Common myeloid progenitor, CD34-positive (primary cell): ENCODE data around the gene TMEM170B.

Experiments used
- CTCF ChIA-PET: fragments of 350-600 bp; sonication (Branson Sonifier 250); formaldehyde crosslinking; loops from one replicate; lab custom pipeline; 2021; ENCODE audit warnings: antibody characterized with exemption; lab: Charles Lee
- POLR2A ChIA-PET: fragments of 350-600 bp; sonication (Branson Sonifier 250); formaldehyde crosslinking; loops from one replicate; lab custom pipeline; 2021; ENCODE audit warnings: antibody characterized with exemption; lab: Charles Lee
- DNase-seq, 3 donors: peaks; one replicate each; pipeline versions ENCODE4 v3.0.0 to v3.0.0-alpha.2; 2013
- H3K27ac ChIP-seq, 2 experiments: 1 replicate in 1 of 2; 2 replicates in 1 of 2; pipeline ENCODE4 v1.7.0; 2013; ENCODE audit warnings: inconsistent platforms in 2 of 2, low read length in 2 of 2, mild to moderate bottlenecking in 2 of 2, low read depth in 1 of 2, moderate library complexity in 1 of 2; ENCODE audit not compliant: severe bottlenecking in 2 of 2, insufficient read depth in 1 of 2, poor library complexity in 1 of 2
- H3K27me3 ChIP-seq, 5 experiments: replicated peaks in 2 of 5; 1 replicate in 3 of 5; 2 replicates in 2 of 5; pipeline versions ENCODE4 v1.6.1 to v1.7.0; 2013; ENCODE audit warnings: low read length in 4 of 5, mild to moderate bottlenecking in 2 of 5, moderate library complexity in 2 of 5, inconsistent platforms in 1 of 5; ENCODE audit not compliant: insufficient read depth in 5 of 5, control insufficient read depth in 4 of 5
- H3K36me3 ChIP-seq, 4 experiments: 1 replicate in 2 of 4; 2 replicates in 2 of 4; pipeline versions ENCODE4 v1.6.1 to v1.7.0; 2013; ENCODE audit warnings: low read length in 3 of 4, control low read depth in 1 of 4, mild to moderate bottlenecking in 1 of 4; ENCODE audit not compliant: control insufficient read depth in 4 of 4, insufficient read depth in 4 of 4
- H3K4me1 ChIP-seq, 4 experiments: 1 replicate in 3 of 4; 2 replicates in 1 of 4; pipeline versions ENCODE4 v1.6.1 to v1.7.1; 2013; ENCODE audit warnings: low read length in 3 of 4, mild to moderate bottlenecking in 3 of 4, control low read depth in 1 of 4, inconsistent platforms in 1 of 4, moderate library complexity in 1 of 4; ENCODE audit not compliant: control insufficient read depth in 4 of 4, insufficient read depth in 4 of 4; ENCODE audit errors: control extremely low read depth in 1 of 4
- H3K4me3 ChIP-seq, 7 experiments: 1 replicate in 4 of 7; 2 replicates in 3 of 7; pipeline versions ENCODE4 v1.5.1 to v1.7.0; 2013; ENCODE audit warnings: mild to moderate bottlenecking in 7 of 7, low read length in 6 of 7, moderate library complexity in 6 of 7, inconsistent platforms in 2 of 7, low read depth in 2 of 7, control low read depth in 1 of 7; ENCODE audit not compliant: insufficient read depth in 4 of 7, control insufficient read depth in 1 of 7; ENCODE audit errors: extremely low read depth in 1 of 7
- H3K9me3 ChIP-seq, 5 experiments: 1 replicate in 4 of 5; 2 replicates in 1 of 5; pipeline versions ENCODE4 v1.6.1 to v1.7.1; 2013; ENCODE audit warnings: low read length in 4 of 5, mild to moderate bottlenecking in 2 of 5, inconsistent platforms in 1 of 5, low read depth in 1 of 5, moderate library complexity in 1 of 5; ENCODE audit not compliant: control insufficient read depth in 4 of 5, insufficient read depth in 2 of 5; ENCODE audit errors: control extremely low read depth in 1 of 5
- WGBS: methylation state at CpG from one replicate; pipeline ENCODE4 v1.1.5; 2013; ENCODE audit not compliant: insufficient coverage; 5-methylcytosine and 5-hydroxymethylcytosine counted together

The TMEM170B gene

GRCh38 chr6:11604215-11604614, 66.7 kb downstream of the TMEM170B start:
- WGBS: 58% methylated on average over 3 of the region's 3 CpGs
- POLR2A ChIA-PET: no interaction called here
- CTCF ChIA-PET: interaction anchor here (1.4 kb wide), 1 partner anchor 20 kb away, joined by 3 read pairs; no protein-coding TSS in a partner anchor
- H3K9me3 ChIP-seq: no peaks in the 10 kb centered on the region
- peaks cover 2 to 6% (median 5%) of the 10 kb centered on the region in 4 experiments for H3K4me1 ChIP-seq
- H3K4me3 ChIP-seq: no peak overlapping the region
- no peaks in the 10 kb centered on the region for H3K27me3 ChIP-seq
- no peaks in the 10 kb centered on the region for H3K36me3 ChIP-seq
- no peak overlapping the region for H3K27ac ChIP-seq
- DNase-seq: no peak

GRCh38 chr6:11604836-11605506, 67.4 kb downstream of the TMEM170B start:
- no peaks in the 10 kb centered on the region for H3K36me3 ChIP-seq
- peaks cover 2 to 6% (median 5%) of the 10 kb centered on the region in 4 experiments for H3K4me1 ChIP-seq
- CTCF ChIA-PET: no interaction called here
- DNase-seq: no peak
- no peaks in the 10 kb centered on the region for H3K27me3 ChIP-seq
- no peak overlapping the region for H3K27ac ChIP-seq
- no peak overlapping the region for H3K4me3 ChIP-seq
- POLR2A ChIA-PET: no interaction called here
- no CpG with 5 or more reads among the region's 5 CpGs for WGBS
- no peaks in the 10 kb centered on the region for H3K9me3 ChIP-seq

- CTCF ChIA-PET: interaction anchor here (0.7 kb wide), 1 partner anchor 915 kb away, joined by 3 read pairs; no protein-coding TSS in a partner anchor
These were observed 68.0 kb downstream of the TMEM170B start for GRCh38 chr6:11605507-11605905.

GRCh38 chr6:11606332-11606731, 68.8 kb downstream of the TMEM170B start:
- Histone ChIP-seq H3K4me1 (peaks cover 2 to 6% (median 5%) of the 10 kb centered on the region in 4 experiments), H3K27ac (no peak overlapping the region), H3K4me3 (no peak overlapping the region), H3K27me3 (no peaks in the 10 kb centered on the region), H3K36me3 (no peaks in the 10 kb centered on the region), H3K9me3 (no peaks in the 10 kb centered on the region)
- ChIA-PET POLR2A (no interaction called here), CTCF (no interaction called here)
- 79% methylated on average over 4 of the region's 6 CpGs for WGBS
- no peak for DNase-seq

More at GRCh38 chr6:11605507-11605905, 68.0 kb downstream of the TMEM170B start:
- no peak overlapping the region for H3K4me3 ChIP-seq
- H3K27me3 ChIP-seq: no peaks in the 10 kb centered on the region
- H3K27ac ChIP-seq: no peak overlapping the region
- POLR2A ChIA-PET: interaction anchor here (0.7 kb wide), 1 partner anchor 270 kb away, joined by 5 read pairs; no protein-coding TSS in a partner anchor
- H3K36me3 ChIP-seq: no peaks in the 10 kb centered on the region
- peaks cover 2 to 6% (median 5%) of the 10 kb centered on the region in 4 experiments for H3K4me1 ChIP-seq
- 93% methylated on average over 4 of the region's 4 CpGs for WGBS
- H3K9me3 ChIP-seq: no peaks in the 10 kb centered on the region
- DNase-seq: no peak

GRCh38 chr6:11607383-11607782, 69.8 kb downstream of the TMEM170B start:
- DNase-seq: no peak
- ChIA-PET CTCF (no interaction called here), POLR2A (no interaction called here)
- H3K27ac ChIP-seq: no peak overlapping the region
- H3K36me3 ChIP-seq: no peaks in the 10 kb centered on the region
- H3K4me1 ChIP-seq: peaks cover 2 to 6% (median 5%) of the 10 kb centered on the region in 4 experiments
- no peaks in the 10 kb centered on the region for H3K9me3 ChIP-seq
- H3K27me3 ChIP-seq: no peaks in the 10 kb centered on the region
- no peak overlapping the region for H3K4me3 ChIP-seq
- WGBS: 90% methylated on average over 2 of the region's 7 CpGs

GRCh38 chr6:11608600-11609323, 71.2 kb downstream of the TMEM170B start:
- DNase-seq: no peak
- H3K27me3 ChIP-seq: no peaks in the 10 kb centered on the region
- no peaks in the 10 kb centered on the region for H3K36me3 ChIP-seq
- H3K27ac ChIP-seq: no peak overlapping the region
- CTCF ChIA-PET: no interaction called here
- H3K4me3 ChIP-seq: no peak overlapping the region
- POLR2A ChIA-PET: no interaction called here
- WGBS: 100% methylated on average over 2 of the region's 6 CpGs
- H3K9me3 ChIP-seq: no peaks in the 10 kb centered on the region
- H3K4me1 ChIP-seq: peaks cover 2 to 6% (median 5%) of the 10 kb centered on the region in 4 experiments
